ENCODE data around the gene ZNF575.

The ZNF575 gene

GRCh38 chr19:43581467-43581866, 48.5 kb downstream of the ZNF575 start:
- TF ChIP-seq CTCF (IDR thresholded peaks at IDR 0.05; ENCODE audit: insufficient read depth, low read length, poor library complexity, severe bottlenecking), result no peak

DNA sequence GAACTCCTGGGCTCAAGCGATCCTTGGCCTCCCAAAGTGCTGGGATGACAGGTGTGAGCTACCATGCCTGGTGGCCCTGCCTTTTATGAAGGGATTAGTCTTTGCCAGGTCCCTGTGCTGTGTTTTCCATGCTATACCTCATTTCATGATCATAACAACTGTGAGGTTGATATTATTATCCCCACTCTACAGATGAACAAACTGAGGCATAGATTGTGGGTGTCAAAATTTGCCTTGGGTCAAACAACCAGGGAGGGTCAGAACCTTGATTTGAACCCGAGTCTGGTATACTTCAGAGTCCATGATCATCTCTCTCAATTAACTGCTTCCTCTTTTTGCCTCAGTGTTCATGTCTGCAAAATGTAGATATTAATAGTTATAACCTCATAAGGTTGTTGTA, 49.5 kb downstream of the ZNF575 start:
- TF ChIP-seq CTCF (IDR thresholded peaks at IDR 0.05; ENCODE audit: insufficient read depth, low read length, poor library complexity, severe bottlenecking), result no peak
- Histone ChIP-seq H3K27me3 (replicated peaks; ENCODE audit: control insufficient read depth, insufficient read depth, low read length) (no peaks in the 10 kb centered on the region), H3K36me3 (ENCODE audit: control insufficient read depth, insufficient read depth, low read length) (peaks cover 3% of the 10 kb centered on the region; the same call in 1 of the 2 replicates), H3K4me3 (replicated peaks; ENCODE audit: low read depth, low read length) (no peak overlapping the region)
- DNase-seq (ENCODE audit: extremely low read depth, insufficient read length), result no peak

More at GRCh38 chr19:43581467-43581866, 48.5 kb downstream of the ZNF575 start:
- no peaks in the 10 kb centered on the region for H3K27me3 ChIP-seq (replicated peaks; ENCODE audit: control insufficient read depth, insufficient read depth, low read length)
- no peak for DNase-seq (ENCODE audit: extremely low read depth, insufficient read length)
- peaks cover 2% of the 10 kb centered on the region; the same call in 1 of the 2 replicates for H3K36me3 ChIP-seq (ENCODE audit: control insufficient read depth, insufficient read depth, low read length)
- no peak overlapping the region for H3K4me3 ChIP-seq (replicated peaks; ENCODE audit: low read depth, low read length)

GRCh38 chr19:43584484-43584883, 51.5 kb downstream of the ZNF575 start:
- Histone ChIP-seq H3K27me3 (replicated peaks; ENCODE audit: control insufficient read depth, insufficient read depth, low read length) (no peaks in the 10 kb centered on the region), H3K36me3 (ENCODE audit: control insufficient read depth, insufficient read depth, low read length) (peaks cover 3% of the 10 kb centered on the region; the same call in 1 of the 2 replicates), H3K4me3 (replicated peaks; ENCODE audit: low read depth, low read length) (no peak overlapping the region)
- no peak for TF ChIP-seq CTCF (IDR thresholded peaks at IDR 0.05; ENCODE audit: insufficient read depth, low read length, poor library complexity, severe bottlenecking)
- no peak for DNase-seq (ENCODE audit: extremely low read depth, insufficient read length)
